Ishikawa (cell line): ENCODE measurements around the gene SPP2.

Experiments used
- CEBPB ChIP-seq: IDR thresholded peaks from 2 replicates; pipeline ENCODE4 v1.6.1; 2012
- CREB1 ChIP-seq: IDR thresholded peaks from 2 replicates; pipeline ENCODE4 v1.6.1; 2012; ENCODE audit warnings: low read depth
- EGR1 ChIP-seq: IDR thresholded peaks from 2 replicates; pipeline ENCODE4 v1.6.1; 2012
- EP300 ChIP-seq: IDR thresholded peaks from 2 replicates; pipeline ENCODE4 v1.6.1; 2012; ENCODE audit warnings: borderline replicate concordance
- FOXM1 ChIP-seq: IDR thresholded peaks from 2 replicates; pipeline ENCODE4 v1.6.1; 2012; ENCODE audit warnings: low read depth, borderline replicate concordance
- TCF12 ChIP-seq: IDR thresholded peaks from 2 replicates; pipeline ENCODE4 v1.6.1; 2012; ENCODE audit warnings: low read depth
- TEAD4 ChIP-seq: IDR thresholded peaks from 2 replicates; pipeline ENCODE4 v1.6.1; 2012
- YY1 ChIP-seq: IDR thresholded peaks from 2 replicates; pipeline ENCODE4 v1.6.1; 2012; ENCODE audit warnings: low read depth
- ZBTB7A ChIP-seq: IDR thresholded peaks from 2 replicates; pipeline ENCODE4 v1.6.1; 2012; ENCODE audit warnings: low read depth
- TF ChIP-seq, protein P1 (sequence below): IDR thresholded peaks from 2 replicates; pipeline ENCODE4 v1.6.1; 2012
- TF ChIP-seq, protein P2 (sequence below): IDR thresholded peaks from 2 replicates; pipeline ENCODE4 v1.6.1; 2012; ENCODE audit warnings: low read depth, mild to moderate bottlenecking
- TF ChIP-seq, protein P3 (sequence below): IDR thresholded peaks from 2 replicates; pipeline ENCODE4 v1.6.1; 2012

GRCh38 chr2:234061624-234062257 is 11.2 kb downstream of the SPP2 start:
- TF ChIP-seq, protein P1, sequence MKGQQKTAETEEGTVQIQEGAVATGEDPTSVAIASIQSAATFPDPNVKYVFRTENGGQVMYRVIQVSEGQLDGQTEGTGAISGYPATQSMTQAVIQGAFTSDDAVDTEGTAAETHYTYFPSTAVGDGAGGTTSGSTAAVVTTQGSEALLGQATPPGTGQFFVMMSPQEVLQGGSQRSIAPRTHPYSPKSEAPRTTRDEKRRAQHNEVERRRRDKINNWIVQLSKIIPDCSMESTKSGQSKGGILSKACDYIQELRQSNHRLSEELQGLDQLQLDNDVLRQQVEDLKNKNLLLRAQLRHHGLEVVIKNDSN, result no peak
- TF ChIP-seq FOXM1 (no peak), EP300 (no peak), EGR1 (no peak), CEBPB (no peak), CREB1 (no peak), ZBTB7A (no peak), TEAD4 (no peak), YY1 (no peak), TCF12 (no peak)
- TF ChIP-seq, protein P2, sequence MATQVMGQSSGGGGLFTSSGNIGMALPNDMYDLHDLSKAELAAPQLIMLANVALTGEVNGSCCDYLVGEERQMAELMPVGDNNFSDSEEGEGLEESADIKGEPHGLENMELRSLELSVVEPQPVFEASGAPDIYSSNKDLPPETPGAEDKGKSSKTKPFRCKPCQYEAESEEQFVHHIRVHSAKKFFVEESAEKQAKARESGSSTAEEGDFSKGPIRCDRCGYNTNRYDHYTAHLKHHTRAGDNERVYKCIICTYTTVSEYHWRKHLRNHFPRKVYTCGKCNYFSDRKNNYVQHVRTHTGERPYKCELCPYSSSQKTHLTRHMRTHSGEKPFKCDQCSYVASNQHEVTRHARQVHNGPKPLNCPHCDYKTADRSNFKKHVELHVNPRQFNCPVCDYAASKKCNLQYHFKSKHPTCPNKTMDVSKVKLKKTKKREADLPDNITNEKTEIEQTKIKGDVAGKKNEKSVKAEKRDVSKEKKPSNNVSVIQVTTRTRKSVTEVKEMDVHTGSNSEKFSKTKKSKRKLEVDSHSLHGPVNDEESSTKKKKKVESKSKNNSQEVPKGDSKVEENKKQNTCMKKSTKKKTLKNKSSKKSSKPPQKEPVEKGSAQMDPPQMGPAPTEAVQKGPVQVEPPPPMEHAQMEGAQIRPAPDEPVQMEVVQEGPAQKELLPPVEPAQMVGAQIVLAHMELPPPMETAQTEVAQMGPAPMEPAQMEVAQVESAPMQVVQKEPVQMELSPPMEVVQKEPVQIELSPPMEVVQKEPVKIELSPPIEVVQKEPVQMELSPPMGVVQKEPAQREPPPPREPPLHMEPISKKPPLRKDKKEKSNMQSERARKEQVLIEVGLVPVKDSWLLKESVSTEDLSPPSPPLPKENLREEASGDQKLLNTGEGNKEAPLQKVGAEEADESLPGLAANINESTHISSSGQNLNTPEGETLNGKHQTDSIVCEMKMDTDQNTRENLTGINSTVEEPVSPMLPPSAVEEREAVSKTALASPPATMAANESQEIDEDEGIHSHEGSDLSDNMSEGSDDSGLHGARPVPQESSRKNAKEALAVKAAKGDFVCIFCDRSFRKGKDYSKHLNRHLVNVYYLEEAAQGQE, result no peak
- TF ChIP-seq, protein P3, sequence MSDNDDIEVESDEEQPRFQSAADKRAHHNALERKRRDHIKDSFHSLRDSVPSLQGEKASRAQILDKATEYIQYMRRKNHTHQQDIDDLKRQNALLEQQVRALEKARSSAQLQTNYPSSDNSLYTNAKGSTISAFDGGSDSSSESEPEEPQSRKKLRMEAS, result no peak
